Uterus (tissue), 2 donors: ENCODE data around the gene UVRAG.

ENCODE experiments used
- CTCF ChIP-seq, 4 experiments: fragments of 200-600 bp in 2 of 4; fragments of 450-650 bp in 2 of 4; sonication (generic) in 2 of 4; IDR thresholded peaks; one replicate each; pipeline ENCODE4 v1.5.1; 2016 to 2019; ENCODE audit warnings: antibody characterized with exemption in 4 of 4, mild to moderate bottlenecking in 2 of 4, moderate library complexity in 1 of 4
- POLR2A ChIP-seq, 2 donors: fragments of 450-650 bp; IDR thresholded peaks; one replicate each; pipeline ENCODE4 v1.6.1; 2016; ENCODE audit warnings: antibody characterized with exemption in 2 of 2, mild to moderate bottlenecking in 1 of 2, moderate library complexity in 1 of 2

- TF ChIP-seq CTCF (IDR thresholded peaks at IDR 0.05) (no peak), POLR2A (IDR thresholded peaks at IDR 0.05) (no peak)
These were observed 144.5 kb downstream of the UVRAG start for GRCh38 chr11:75959540-75959939.
